AG04449 (cell line): Measurements from ENCODE around the gene JAK2.

Experiments used
- CTCF ChIA-PET: fragments of 350-600 bp; formaldehyde crosslinking; extraction: SDS; loops from one replicate; lab custom pipeline; 2021; ENCODE audit warnings: antibody characterized with exemption; lab: Yijun Ruan, JAX
- POLR2A ChIA-PET: fragments of 400-600, 350-600 bp; formaldehyde crosslinking; extraction: SDS; loops from one replicate; lab custom pipeline; 2020; ENCODE audit warnings: antibody characterized with exemption, inconsistent platforms; lab: Yijun Ruan, JAX
- DNase-seq: peaks from one replicate; pipeline ENCODE4 v3.0.0-alpha.2; 2010; ENCODE audit warnings: low read depth, low spot score
- H3K4me3 ChIP-seq: 2 replicates; pipeline ENCODE4 v1.5.1; 2011; ENCODE audit warnings: low read depth, mild to moderate bottlenecking, control low read depth, low read length
- CTCF ChIP-seq: IDR thresholded peaks from one replicate; pipeline ENCODE4 v1.5.1; 2011; ENCODE audit warnings: mild to moderate bottlenecking, moderate library complexity, low read length, control low read depth, inconsistent platforms; ENCODE audit not compliant: insufficient read depth; ENCODE audit errors: missing control alignments

The JAK2 gene

GRCh38 chr9:4973902-4974301 lies 11.2 kb upstream of the JAK2 start:
- DNase-seq, result no peak
- ChIA-PET CTCF (interaction anchor here (1.2 to 2.4 kb wide), 2 partner anchors 14 to 215 kb away, joined by 4 to 12 read pairs; no protein-coding TSS in a partner anchor), POLR2A (no interaction called here)
- no peak for TF ChIP-seq CTCF
- H3K4me3 ChIP-seq, result no peak overlapping the region

- no peak overlapping the region for H3K4me3 ChIP-seq
- CTCF ChIA-PET, result interaction anchor here (1.9 to 2.8 kb wide), 2 partner anchors 9 to 216 kb away, joined by 7 to 12 read pairs; no protein-coding TSS in a partner anchor
- POLR2A ChIA-PET, result no interaction called here
- no peak for DNase-seq
- no peak for TF ChIP-seq CTCF
Observed at GRCh38 chr9:4979239-4979638, 5.8 kb upstream of the JAK2 start.

DNA sequence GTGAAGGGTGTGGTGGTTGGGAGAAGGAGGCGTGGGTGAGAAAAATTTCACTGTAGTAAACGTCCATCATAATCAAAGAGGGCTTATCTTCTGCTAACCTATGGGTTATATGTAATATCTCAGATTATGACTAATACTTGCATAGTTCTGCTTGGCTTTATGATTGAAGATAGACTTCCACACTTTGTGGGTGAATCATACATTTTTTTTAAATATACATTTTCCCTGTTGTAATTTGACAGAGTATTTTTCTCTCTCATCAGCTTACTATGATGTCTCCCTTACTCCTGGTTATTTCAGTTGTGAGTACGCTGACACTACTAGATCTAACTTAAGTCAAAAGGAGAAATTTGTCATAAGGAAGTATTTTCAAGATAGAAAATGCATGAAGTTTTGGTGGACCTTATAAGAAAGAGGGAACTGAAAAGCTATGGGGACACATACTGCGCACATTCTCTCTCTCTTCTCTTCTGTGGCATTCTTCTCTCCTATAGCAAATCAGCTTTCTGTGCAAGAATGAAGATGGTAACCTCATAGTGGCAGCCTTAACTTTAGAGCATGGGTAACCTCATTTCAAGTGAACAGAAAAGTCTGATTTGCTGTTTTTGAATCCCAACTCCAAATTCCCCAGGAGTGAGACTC lies 4.9 kb upstream of the JAK2 start:
- ChIA-PET POLR2A (no interaction called here), CTCF (interaction anchor here (1.9 to 2.8 kb wide), 2 partner anchors 8 to 217 kb away, joined by 7 to 12 read pairs; no protein-coding TSS in a partner anchor)
- no peak for DNase-seq
- H3K4me3 ChIP-seq, result no peak overlapping the region
- no peak for TF ChIP-seq CTCF

GRCh38 chr9:4982721-4983482 lies 2.2 kb upstream of the JAK2 start:
- DNase-seq, result no peak
- no peak overlapping the region for H3K4me3 ChIP-seq
- ChIA-PET POLR2A (no interaction called here), CTCF (interaction anchor here (0.9 to 2.6 kb wide), 4 partner anchors 11 to 378 kb away, joined by 3 to 10 read pairs (median 6); no protein-coding TSS in a partner anchor)
- TF ChIP-seq CTCF, result no peak

DNA sequence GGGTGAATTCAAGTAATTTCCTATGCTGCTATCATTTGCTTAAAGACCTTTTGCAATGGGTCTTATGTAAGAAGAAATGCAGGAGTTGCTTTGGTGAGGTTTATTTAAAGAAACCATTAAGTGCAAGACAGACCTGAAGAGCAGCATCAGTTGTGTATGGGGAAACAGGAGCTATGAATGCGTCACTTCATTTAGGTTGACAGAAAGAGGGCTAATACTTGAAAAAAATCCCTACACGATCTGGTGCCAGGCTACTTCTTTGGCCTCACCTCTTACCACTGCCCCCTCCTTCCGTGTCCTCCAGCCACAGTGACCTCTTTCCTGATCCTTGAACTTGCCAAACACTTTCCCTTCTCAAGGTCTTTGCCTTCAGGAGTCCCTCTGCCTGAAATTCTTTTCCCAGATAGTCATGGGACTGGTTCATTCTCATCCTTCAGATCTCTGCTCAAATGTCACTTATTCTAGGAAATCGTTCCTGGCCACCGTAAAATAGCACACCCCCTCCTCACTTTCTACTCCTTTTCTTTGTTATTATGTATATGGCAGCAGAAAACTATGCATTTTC lies 1.4 kb upstream of the JAK2 start:
- DNase-seq, result no peak
- peak overlapping the region; percentile 80 for H3K4me3 ChIP-seq
- ChIA-PET POLR2A (no interaction called here), CTCF (interaction anchor here (2.4 to 2.6 kb wide), 2 partner anchors 221 to 224 kb away, joined by 7 to 10 read pairs; no protein-coding TSS in a partner anchor)
- no peak for TF ChIP-seq CTCF

- TF ChIP-seq CTCF, result no peak
- H3K4me3 ChIP-seq, result peak overlapping the region; percentile 80
- ChIA-PET POLR2A (interaction anchor here (0.6 to 1.8 kb wide), 4 partner anchors 9 to 579 kb away, joined by 3 to 9 read pairs (median 3); partner anchors contain the start of gene RCL1), CTCF (interaction anchor here (0.6 to 7.3 kb wide), 9 partner anchors 9 to 1570 kb away, joined by 3 to 160 read pairs (median 16); no protein-coding TSS in a partner anchor)
- DNase-seq, result no peak
Observed at GRCh38 chr9:4984171-4984620, 876 bp upstream of the JAK2 start.
